NCI-H2107 (cell line): Measurements from ENCODE around the gene SGPL1.

ENCODE experiments used
- DNase-seq: peaks from one replicate; lab custom pipeline; 2025; lab: John Stamatoyannopoulos, UW

The SGPL1 gene

GRCh38 chr10:70925377-70926225 lies 109.9 kb downstream of the SGPL1 start:
- DNase-seq = no peak

- DNase-seq = no peak
Observed at GRCh38 chr10:70926226-70927000, 110.7 kb downstream of the SGPL1 start.

GRCh38 chr10:70927189-70927943 lies 111.6 kb downstream of the SGPL1 start:
- DNase-seq = no peak

- no peak for DNase-seq
Observed at GRCh38 chr10:70928140-70928539, 112.4 kb downstream of the SGPL1 start.

GRCh38 chr10:70930263-70931000 lies 114.7 kb downstream of the SGPL1 start:
- no peak for DNase-seq
